CD14-positive monocyte (primary cell): ENCODE measurements around the gene HAND2. TPM values are rescaled to one million over a fixed set of nuclear protein-coding genes. Genes with fewer than 3 reads are reported as not detected.

Experiments used
- DNase-seq, 3 donors: peaks; one replicate each; pipeline ENCODE4 v3.0.0-alpha.2; 2011 to 2022
- H2AFZ ChIP-seq: 2 replicates; pipeline ENCODE4 v1.6.0; 2012; ENCODE audit warnings: mild to moderate bottlenecking, low read depth, low read length, inconsistent platforms; ENCODE audit not compliant: insufficient read depth, poor library complexity, severe bottlenecking
- H3K27ac ChIP-seq, 2 donors: 1 replicate in 1 of 2; 2 replicates in 1 of 2; pipeline ENCODE4 v1.5.1; 2012 to 2013; ENCODE audit warnings: low read length in 2 of 2, control low read depth in 1 of 2, inconsistent platforms in 1 of 2, low read depth in 1 of 2, mild to moderate bottlenecking in 1 of 2
- H3K27me3 ChIP-seq, 2 donors: one replicate each; pipeline versions ENCODE4 v1.6.0 to v1.6.1; 2011 to 2013; ENCODE audit warnings: low read length in 2 of 2; ENCODE audit not compliant: control insufficient read depth in 2 of 2, insufficient read depth in 2 of 2
- H3K36me3 ChIP-seq, 2 donors: replicated peaks in 1 of 2; 1 replicate in 1 of 2; 2 replicates in 1 of 2; pipeline versions ENCODE4 v1.5.1 to v1.6.1; 2012 to 2013; ENCODE audit warnings: low read length in 2 of 2, control low read depth in 1 of 2, inconsistent platforms in 1 of 2, mild to moderate bottlenecking in 1 of 2; ENCODE audit not compliant: insufficient read depth in 2 of 2, control insufficient read depth in 1 of 2
- H3K4me1 ChIP-seq, 2 donors: 1 replicate in 1 of 2; 2 replicates in 1 of 2; pipeline versions ENCODE4 v1.5.1 to v1.6.1; 2012 to 2013; ENCODE audit warnings: low read length in 2 of 2, control low read depth in 1 of 2, inconsistent platforms in 1 of 2, mild to moderate bottlenecking in 1 of 2, moderate library complexity in 1 of 2; ENCODE audit not compliant: insufficient read depth in 2 of 2, control insufficient read depth in 1 of 2
- H3K4me2 ChIP-seq: replicated peaks from 2 replicates; pipeline ENCODE3; 2012; ENCODE audit warnings: low read length, moderate library complexity, mild to moderate bottlenecking; ENCODE audit not compliant: poor library complexity, severe bottlenecking; ENCODE audit errors: extremely low read depth
- H3K4me3 ChIP-seq, 3 experiments: fragments of 200-600 bp in 1 of 3; sonication (generic) in 1 of 3; replicated peaks in 1 of 3; 1 replicate in 2 of 3; 2 replicates in 1 of 3; pipeline ENCODE4 v1.5.1; 2011 to 2013; ENCODE audit warnings: low read length in 3 of 3, mild to moderate bottlenecking in 3 of 3, control low read depth in 2 of 3, low read depth in 2 of 3, inconsistent platforms in 1 of 3, moderate library complexity in 1 of 3
- H3K79me2 ChIP-seq: 2 replicates; pipeline ENCODE4 v1.6.0; 2012; ENCODE audit warnings: mild to moderate bottlenecking, control low read depth, inconsistent platforms, low read length, moderate library complexity; ENCODE audit not compliant: insufficient read depth
- H3K9ac ChIP-seq: 2 replicates; pipeline ENCODE4 v1.6.0; 2017; ENCODE audit warnings: low read length, mild to moderate bottlenecking; ENCODE audit not compliant: insufficient read depth, poor library complexity, severe bottlenecking
- H3K9me3 ChIP-seq, 2 donors: replicated peaks in 1 of 2; 1 replicate in 1 of 2; 2 replicates in 1 of 2; pipeline versions ENCODE4 v1.5.1 to v1.6.1; 2012 to 2013; ENCODE audit warnings: low read length in 2 of 2, control low read depth in 1 of 2; ENCODE audit not compliant: control insufficient read depth in 1 of 2, insufficient read depth in 1 of 2
- H4K20me1 ChIP-seq: 2 replicates; pipeline ENCODE4 v1.6.0; 2012; ENCODE audit warnings: mild to moderate bottlenecking, low read length, control low read depth, moderate library complexity; ENCODE audit not compliant: insufficient read depth
- H3K27ac Mint-ChIP-seq, 7 donors: one replicate each; pipeline ENCODE4 v1.8.0; 2020; ENCODE audit warnings: mild to moderate bottlenecking in 7 of 7, mixed read lengths in 7 of 7, moderate library complexity in 6 of 7, inconsistent platforms in 2 of 7
- H3K27me3 Mint-ChIP-seq, 3 donors: one replicate each; pipeline ENCODE4 v1.8.0; 2021 to 2022; ENCODE audit warnings: low read depth in 3 of 3, mild to moderate bottlenecking in 3 of 3, mixed read lengths in 3 of 3, moderate library complexity in 3 of 3, inconsistent platforms in 1 of 3
- H3K36me3 Mint-ChIP-seq, 2 donors: one replicate each; pipeline ENCODE4 v1.8.0; 2020; ENCODE audit warnings: mixed read lengths in 2 of 2, inconsistent platforms in 1 of 2, mild to moderate bottlenecking in 1 of 2
- H3K4me1 Mint-ChIP-seq: one replicate; pipeline ENCODE4 v1.8.0; 2020; ENCODE audit warnings: mild to moderate bottlenecking, mixed read lengths
- H3K4me3 Mint-ChIP-seq, 2 donors: one replicate each; pipeline ENCODE4 v1.8.0; 2020; ENCODE audit warnings: mild to moderate bottlenecking in 2 of 2, mixed read lengths in 2 of 2, moderate library complexity in 1 of 2
- H3K9me3 Mint-ChIP-seq, 7 donors: one replicate each; pipeline ENCODE4 v1.8.0; 2020 to 2022; ENCODE audit warnings: mixed read lengths in 7 of 7, mild to moderate bottlenecking in 6 of 7, moderate library complexity in 6 of 7, inconsistent platforms in 2 of 7
- WGBS: methylation state at CpG from one replicate; pipeline ENCODE4 v1.1.5; 2013; ENCODE audit warnings: missing lambda C conversion rate; ENCODE audit not compliant: insufficient coverage; 5-methylcytosine and 5-hydroxymethylcytosine counted together
- intact Hi-C, 2 donors: fragments of 100-400 bp; cut with micrococcal nuclease; formaldehyde crosslinking; loops; one replicate each; pipeline versions ENCODE4 v1.15.0 to v1.15.1; 2023
- polyA plus RNA-seq, 3 donors: library from polyadenylated mRNA; depleted of rRNA in 1 of 3; unstranded in 2 of 3; stranded (reverse) in 1 of 3; fragments of 300-500 nt in 2 of 3; fragments of >200 nt in 1 of 3; fragmentation: Illumina TruSeq in 2 of 3; gene quantifications; 1 replicate in 2 of 3; 2 replicates in 1 of 3; pipeline ENCODE4 v1.2.3, GENCODE V29; 2012 to 2021
- TF ChIP-seq, protein P1 (sequence below): fragments of 200-600 bp; IDR thresholded peaks from one replicate; pipeline ENCODE4 v1.8.0; 2022; ENCODE audit warnings: antibody characterized with exemption, mild to moderate bottlenecking

Gene HAND2
- polyA plus RNA-seq, 3 donors = not detected

DNA sequence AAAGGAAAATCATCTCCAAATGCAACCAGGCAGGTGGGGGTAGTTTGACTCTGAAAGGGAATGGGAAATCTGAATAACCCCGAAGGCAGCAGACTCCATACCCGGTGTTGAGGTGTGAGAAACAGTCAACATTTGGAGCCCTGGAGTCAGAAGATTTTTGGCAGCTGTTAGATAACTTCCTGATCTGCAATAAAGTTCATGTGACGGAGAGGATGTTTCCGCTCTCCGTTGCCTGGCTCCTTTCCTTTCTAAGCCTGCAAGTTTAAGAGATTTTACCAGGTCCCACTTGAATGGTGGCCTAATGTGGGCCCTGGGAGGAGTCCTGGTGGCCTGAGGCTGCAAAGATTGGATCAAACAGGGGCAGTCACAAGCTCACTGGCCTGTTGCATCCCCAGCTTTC lies 27.7 kb downstream of the HAND2 start:
- Histone ChIP-seq H2AFZ (peak overlapping the region; percentile 96), H3K27ac (no peak overlapping the region), H3K4me3 (peak overlapping the region in 1 of 3 experiments; percentile 77), H3K9me3 (peaks cover 20 to 35% of the 10 kb centered on the region in 2 donors), H3K9ac (no peak overlapping the region), H3K79me2 (no peaks in the 10 kb centered on the region), H4K20me1 (no peaks in the 10 kb centered on the region), H3K4me2 (peak overlapping the region; percentile 75), H3K4me1 (peaks cover 58 to 71% of the 10 kb centered on the region in 2 donors), H3K27me3 (peaks cover 57 to 81% of the 10 kb centered on the region in 2 donors), H3K36me3 (no peaks in the 10 kb centered on the region)
- H3K36me3 Mint-ChIP-seq = peaks cover 14 to 25% of the 10 kb centered on the region in 2 donors
- peak overlapping the region in 1 of 2 donors; percentile 94 for H3K4me3 Mint-ChIP-seq
- no peak for DNase-seq
- intact Hi-C loops = no loop called here
- TF ChIP-seq, protein P1, sequence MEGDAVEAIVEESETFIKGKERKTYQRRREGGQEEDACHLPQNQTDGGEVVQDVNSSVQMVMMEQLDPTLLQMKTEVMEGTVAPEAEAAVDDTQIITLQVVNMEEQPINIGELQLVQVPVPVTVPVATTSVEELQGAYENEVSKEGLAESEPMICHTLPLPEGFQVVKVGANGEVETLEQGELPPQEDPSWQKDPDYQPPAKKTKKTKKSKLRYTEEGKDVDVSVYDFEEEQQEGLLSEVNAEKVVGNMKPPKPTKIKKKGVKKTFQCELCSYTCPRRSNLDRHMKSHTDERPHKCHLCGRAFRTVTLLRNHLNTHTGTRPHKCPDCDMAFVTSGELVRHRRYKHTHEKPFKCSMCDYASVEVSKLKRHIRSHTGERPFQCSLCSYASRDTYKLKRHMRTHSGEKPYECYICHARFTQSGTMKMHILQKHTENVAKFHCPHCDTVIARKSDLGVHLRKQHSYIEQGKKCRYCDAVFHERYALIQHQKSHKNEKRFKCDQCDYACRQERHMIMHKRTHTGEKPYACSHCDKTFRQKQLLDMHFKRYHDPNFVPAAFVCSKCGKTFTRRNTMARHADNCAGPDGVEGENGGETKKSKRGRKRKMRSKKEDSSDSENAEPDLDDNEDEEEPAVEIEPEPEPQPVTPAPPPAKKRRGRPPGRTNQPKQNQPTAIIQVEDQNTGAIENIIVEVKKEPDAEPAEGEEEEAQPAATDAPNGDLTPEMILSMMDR = no peak
- no peak overlapping the region for H3K27ac Mint-ChIP-seq
- peaks cover 9 to 55% (median 37%) of the 10 kb centered on the region in 7 donors for H3K9me3 Mint-ChIP-seq
- H3K27me3 Mint-ChIP-seq = peaks cover 73 to 83% (median 76%) of the 10 kb centered on the region in 3 donors
- H3K4me1 Mint-ChIP-seq = peaks cover 73% of the 10 kb centered on the region
- 6% methylated on average over 3 of the region's 5 CpGs for WGBS

DNA sequence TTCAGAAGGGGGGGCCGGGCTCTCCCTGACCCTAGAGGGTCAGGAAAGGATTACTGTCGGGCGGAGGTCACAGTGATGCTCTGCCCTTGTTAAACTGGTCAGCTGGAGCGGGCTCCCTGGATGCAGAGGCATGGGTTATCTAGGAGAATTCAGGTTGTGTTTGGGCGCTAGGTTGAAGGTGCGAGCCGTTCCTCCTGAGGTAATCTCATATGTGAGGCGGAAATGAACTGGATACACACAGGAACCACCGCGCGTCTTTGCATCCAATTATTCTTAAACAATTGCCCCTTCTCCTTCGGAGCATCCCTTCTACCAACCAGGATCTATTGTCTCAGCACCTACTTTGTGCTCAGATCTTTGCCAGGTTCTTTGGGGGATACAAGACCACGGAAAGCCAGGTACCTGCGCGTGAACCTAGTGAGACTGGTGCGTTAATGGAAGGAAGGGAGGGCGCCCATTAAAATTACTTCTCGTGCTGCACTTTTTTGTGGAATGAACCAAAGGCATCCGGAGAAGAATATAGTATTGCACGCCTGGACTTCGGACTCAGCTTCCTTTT lies 28.4 kb downstream of the HAND2 start:
- peaks cover 57 to 70% of the 10 kb centered on the region in 2 donors for H3K4me1 ChIP-seq
- H3K4me2 ChIP-seq = peak overlapping the region; percentile 75
- H3K4me3 ChIP-seq = peak overlapping the region in 2 of 3 experiments; percentile 49 to 77
- no peaks in the 10 kb centered on the region for H3K79me2 ChIP-seq
- TF ChIP-seq, protein P1 = no peak
- Mint-ChIP-seq H3K4me1 (peaks cover 72% of the 10 kb centered on the region), H3K9me3 (peaks cover 11 to 54% (median 32%) of the 10 kb centered on the region in 7 donors), H3K27me3 (peaks cover 67 to 78% (median 72%) of the 10 kb centered on the region in 3 donors), H3K36me3 (peaks cover 16 to 21% of the 10 kb centered on the region in 2 donors), H3K4me3 (peak overlapping the region; percentile 84 to 94), H3K27ac (peak overlapping the region in 3 of 7 donors; percentile 19 to 46 (median 46))
- DNase-seq = no peak
- no peak overlapping the region for H3K9ac ChIP-seq
- peaks cover 20 to 35% of the 10 kb centered on the region in 2 donors for H3K9me3 ChIP-seq
- H3K36me3 ChIP-seq = no peaks in the 10 kb centered on the region
- peaks cover 53 to 75% of the 10 kb centered on the region in 2 donors for H3K27me3 ChIP-seq
- WGBS = 22% methylated on average over 8 of the region's 21 CpGs
- intact Hi-C loops = no loop called here
- H3K27ac ChIP-seq = no peak overlapping the region
- no peaks in the 10 kb centered on the region for H4K20me1 ChIP-seq
- peak overlapping the region; percentile 96 for H2AFZ ChIP-seq
